Esophagus squamous epithelium (tissue), 5 donors: ENCODE results near the gene SMOC2. TPM values are rescaled to one million over a fixed set of nuclear protein-coding genes. Genes with fewer than 3 reads are reported as not detected.

Source experiments
- DNase-seq: peaks from one replicate; lab custom pipeline; 2025; lab: John Stamatoyannopoulos, UW
- H3K27ac ChIP-seq, 4 donors: fragments of 200-600 bp; sonication (generic); one replicate each; pipeline ENCODE4 v1.5.1; 2016 to 2019; ENCODE audit warnings: mild to moderate bottlenecking in 1 of 4
- H3K27me3 ChIP-seq, 4 donors: fragments of 200-600 bp; sonication (generic); 1 replicate in 3 of 4; 2 replicates in 1 of 4; pipeline versions ENCODE4 v1.5.1 to v1.6.0; 2017 to 2021; ENCODE audit warnings: antibody characterized with exemption in 1 of 4
- H3K36me3 ChIP-seq, 3 donors: fragments of 200-600 bp; sonication (generic); one replicate each; pipeline ENCODE4 v1.5.1; 2016 to 2019
- H3K4me1 ChIP-seq, 3 donors: fragments of 200-600 bp; sonication (generic); one replicate each; pipeline ENCODE4 v1.5.1; 2017 to 2019
- H3K4me3 ChIP-seq, 4 donors: fragments of 200-600 bp; sonication (generic); 1 replicate in 3 of 4; 2 replicates in 1 of 4; pipeline ENCODE4 v1.5.1; 2016 to 2019; ENCODE audit warnings: mild to moderate bottlenecking in 2 of 4, moderate library complexity in 1 of 4
- H3K9me3 ChIP-seq, 3 donors: fragments of 200-600 bp; sonication (generic); one replicate each; pipeline ENCODE4 v1.5.1; 2016 to 2019
- POLR2A ChIP-seq, 4 donors: fragments of 450-650 bp; IDR thresholded peaks; one replicate each; pipeline ENCODE4 v1.6.1; 2017; ENCODE audit warnings: antibody characterized with exemption in 4 of 4, mild to moderate bottlenecking in 4 of 4, moderate library complexity in 3 of 4
- WGBS, 2 donors: methylation state at CpG; one replicate each; pipeline ENCODE4 v1.1.5; 2018; 5-methylcytosine and 5-hydroxymethylcytosine counted together
- intact Hi-C: fragments of 100-400 bp; cut with DNase I; formaldehyde crosslinking; loops from one replicate; pipeline ENCODE4 v1.15.0; 2022
- total RNA-seq, 4 donors: library from RNA; depleted of rRNA; stranded (reverse); fragments of >200 nt; gene quantifications; one replicate each; pipeline ENCODE4 v1.1.0, GENCODE V29; 2016
- TF ChIP-seq, protein P1 (sequence below), 6 experiments: fragments of 450-650 bp in 4 of 6; fragments of 200-600 bp in 2 of 6; sonication (generic) in 2 of 6; IDR thresholded peaks; one replicate each; pipeline ENCODE4 v1.5.1; 2016 to 2019; ENCODE audit warnings: antibody characterized with exemption in 6 of 6, mild to moderate bottlenecking in 4 of 6, moderate library complexity in 4 of 6
- donor health status: DM: yes; HTN: yes; CAD: no.

The SMOC2 gene, protein sequence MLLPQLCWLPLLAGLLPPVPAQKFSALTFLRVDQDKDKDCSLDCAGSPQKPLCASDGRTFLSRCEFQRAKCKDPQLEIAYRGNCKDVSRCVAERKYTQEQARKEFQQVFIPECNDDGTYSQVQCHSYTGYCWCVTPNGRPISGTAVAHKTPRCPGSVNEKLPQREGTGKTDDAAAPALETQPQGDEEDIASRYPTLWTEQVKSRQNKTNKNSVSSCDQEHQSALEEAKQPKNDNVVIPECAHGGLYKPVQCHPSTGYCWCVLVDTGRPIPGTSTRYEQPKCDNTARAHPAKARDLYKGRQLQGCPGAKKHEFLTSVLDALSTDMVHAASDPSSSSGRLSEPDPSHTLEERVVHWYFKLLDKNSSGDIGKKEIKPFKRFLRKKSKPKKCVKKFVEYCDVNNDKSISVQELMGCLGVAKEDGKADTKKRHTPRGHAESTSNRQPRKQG
- total RNA-seq: 10 to 100 TPM in 1 of 4 donors, 1 to 10 TPM in 3; 1.9 to 35.5 (median 7.1) TPM

GRCh38 chr6:168440520-168441433 is at the start of gene SMOC2:
SMOC2 (plus strand) TSS chr6:168441184; CDS start chr6:168441371, 187 bp downstream.
- H3K4me1 ChIP-seq: peaks cover 6 to 37% (median 9%) of the 10 kb centered on the region in 3 donors
- intact Hi-C loops: no loop called here
- no peak for TF ChIP-seq POLR2A (IDR thresholded peaks at IDR 0.05)
- TF ChIP-seq, protein P1, sequence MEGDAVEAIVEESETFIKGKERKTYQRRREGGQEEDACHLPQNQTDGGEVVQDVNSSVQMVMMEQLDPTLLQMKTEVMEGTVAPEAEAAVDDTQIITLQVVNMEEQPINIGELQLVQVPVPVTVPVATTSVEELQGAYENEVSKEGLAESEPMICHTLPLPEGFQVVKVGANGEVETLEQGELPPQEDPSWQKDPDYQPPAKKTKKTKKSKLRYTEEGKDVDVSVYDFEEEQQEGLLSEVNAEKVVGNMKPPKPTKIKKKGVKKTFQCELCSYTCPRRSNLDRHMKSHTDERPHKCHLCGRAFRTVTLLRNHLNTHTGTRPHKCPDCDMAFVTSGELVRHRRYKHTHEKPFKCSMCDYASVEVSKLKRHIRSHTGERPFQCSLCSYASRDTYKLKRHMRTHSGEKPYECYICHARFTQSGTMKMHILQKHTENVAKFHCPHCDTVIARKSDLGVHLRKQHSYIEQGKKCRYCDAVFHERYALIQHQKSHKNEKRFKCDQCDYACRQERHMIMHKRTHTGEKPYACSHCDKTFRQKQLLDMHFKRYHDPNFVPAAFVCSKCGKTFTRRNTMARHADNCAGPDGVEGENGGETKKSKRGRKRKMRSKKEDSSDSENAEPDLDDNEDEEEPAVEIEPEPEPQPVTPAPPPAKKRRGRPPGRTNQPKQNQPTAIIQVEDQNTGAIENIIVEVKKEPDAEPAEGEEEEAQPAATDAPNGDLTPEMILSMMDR (IDR thresholded peaks at IDR 0.05): no peak
- WGBS, 2 donors: 0 to 17% methylated on average over 5 to 7 of the region's 81 CpGs
- H3K27me3 ChIP-seq: peaks cover 0 to 79% (median 0%) of the 10 kb centered on the region in 4 donors
- no peaks in the 10 kb centered on the region for H3K9me3 ChIP-seq
- peak within 1 kb of the TSS; percentile 38 to 72 (median 50) for H3K4me3 ChIP-seq
- H3K36me3 ChIP-seq: no peaks in the 10 kb centered on the region
- H3K27ac ChIP-seq: peak within 1 kb of the TSS; percentile 42 to 70 (median 46)
- DNase-seq: no peak

DNA sequence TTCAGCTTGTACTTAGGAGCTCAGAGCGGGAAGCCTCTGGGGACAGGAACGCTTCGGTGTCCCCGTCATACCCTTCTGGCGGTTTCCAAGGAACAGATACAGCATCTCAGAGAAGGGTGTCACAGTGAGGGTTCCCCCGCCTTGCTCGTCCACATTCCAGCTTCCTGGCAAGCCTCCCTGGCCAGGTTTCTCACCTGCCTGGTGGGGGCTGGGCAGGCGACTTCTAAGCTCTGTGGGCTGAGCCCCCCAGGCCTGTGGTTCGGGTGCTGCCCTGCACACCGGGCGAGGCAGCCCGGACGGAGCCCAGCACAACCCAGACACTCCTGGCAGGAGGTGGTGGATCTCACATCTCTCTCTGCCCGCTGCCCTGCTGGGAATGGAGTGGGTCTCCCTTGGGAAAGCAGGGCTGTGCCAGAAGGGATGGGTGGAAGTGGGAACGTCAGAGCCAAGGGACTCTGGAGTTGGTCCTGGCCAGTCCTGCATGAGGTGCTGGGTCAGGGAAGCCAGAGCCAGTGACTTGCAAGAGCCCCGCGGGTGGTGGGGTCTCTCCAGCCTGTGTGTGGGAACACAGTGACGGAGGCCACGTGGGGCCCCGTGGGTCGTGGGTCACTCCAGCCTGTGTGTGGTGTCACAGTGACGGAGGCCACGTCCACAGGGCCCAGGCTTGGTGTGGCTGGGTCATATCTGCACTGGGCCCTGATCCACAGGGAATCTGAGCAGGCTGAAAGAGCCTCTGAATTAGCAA is 47.7 kb upstream of the SMOC2 start:
- no peak overlapping the region for H3K4me3 ChIP-seq
- peaks cover 0 to 29% (median 0%) of the 10 kb centered on the region in 4 donors for H3K27me3 ChIP-seq
- 37 to 74% methylated on average over 2 to 6 of the region's 23 CpGs for WGBS, 2 donors
- H3K4me1 ChIP-seq: no peaks in the 10 kb centered on the region
- no peak overlapping the region for H3K27ac ChIP-seq
- no peaks in the 10 kb centered on the region for H3K9me3 ChIP-seq
- DNase-seq: no peak
- TF ChIP-seq, protein P1 (IDR thresholded peaks at IDR 0.05): no peak
- TF ChIP-seq POLR2A (IDR thresholded peaks at IDR 0.05): no peak
- intact Hi-C loops: no loop called here
- H3K36me3 ChIP-seq: no peaks in the 10 kb centered on the region

GRCh38 chr6:168394606-168395005 is 46.4 kb upstream of the SMOC2 start:
- Histone ChIP-seq H3K9me3 (no peaks in the 10 kb centered on the region), H3K27me3 (peaks cover 0 to 21% (median 0%) of the 10 kb centered on the region in 4 donors), H3K4me1 (no peaks in the 10 kb centered on the region), H3K36me3 (no peaks in the 10 kb centered on the region), H3K4me3 (no peak overlapping the region), H3K27ac (no peak overlapping the region)
- TF ChIP-seq, protein P1 (IDR thresholded peaks at IDR 0.05): no peak
- TF ChIP-seq POLR2A (IDR thresholded peaks at IDR 0.05): no peak
- DNase-seq: no peak
- intact Hi-C loops: no loop called here
- WGBS, 2 donors: 68 to 77% methylated on average over 9 to 12 of the region's 12 CpGs

- intact Hi-C loops: no loop called here
- Histone ChIP-seq H3K9me3 (no peaks in the 10 kb centered on the region), H3K4me3 (no peak overlapping the region), H3K27ac (no peak overlapping the region), H3K36me3 (no peaks in the 10 kb centered on the region), H3K27me3 (peaks cover 0 to 15% (median 0%) of the 10 kb centered on the region in 4 donors), H3K4me1 (no peaks in the 10 kb centered on the region)
- 70 to 75% methylated on average over 5 to 11 of the region's 12 CpGs for WGBS, 2 donors
- DNase-seq: no peak
- TF ChIP-seq, protein P1 (IDR thresholded peaks at IDR 0.05): no peak
- no peak for TF ChIP-seq POLR2A (IDR thresholded peaks at IDR 0.05)
Observed at GRCh38 chr6:168395983-168396382, 45.0 kb upstream of the SMOC2 start.
